ENCODE data around the gene SLC35C1. TPM values are rescaled to one million over a fixed set of nuclear protein-coding genes. Genes with fewer than 3 reads are reported as not detected.

Gene SLC35C1
- total RNA-seq, 1 experiment from 2014 or later: 10.4 TPM

DNA sequence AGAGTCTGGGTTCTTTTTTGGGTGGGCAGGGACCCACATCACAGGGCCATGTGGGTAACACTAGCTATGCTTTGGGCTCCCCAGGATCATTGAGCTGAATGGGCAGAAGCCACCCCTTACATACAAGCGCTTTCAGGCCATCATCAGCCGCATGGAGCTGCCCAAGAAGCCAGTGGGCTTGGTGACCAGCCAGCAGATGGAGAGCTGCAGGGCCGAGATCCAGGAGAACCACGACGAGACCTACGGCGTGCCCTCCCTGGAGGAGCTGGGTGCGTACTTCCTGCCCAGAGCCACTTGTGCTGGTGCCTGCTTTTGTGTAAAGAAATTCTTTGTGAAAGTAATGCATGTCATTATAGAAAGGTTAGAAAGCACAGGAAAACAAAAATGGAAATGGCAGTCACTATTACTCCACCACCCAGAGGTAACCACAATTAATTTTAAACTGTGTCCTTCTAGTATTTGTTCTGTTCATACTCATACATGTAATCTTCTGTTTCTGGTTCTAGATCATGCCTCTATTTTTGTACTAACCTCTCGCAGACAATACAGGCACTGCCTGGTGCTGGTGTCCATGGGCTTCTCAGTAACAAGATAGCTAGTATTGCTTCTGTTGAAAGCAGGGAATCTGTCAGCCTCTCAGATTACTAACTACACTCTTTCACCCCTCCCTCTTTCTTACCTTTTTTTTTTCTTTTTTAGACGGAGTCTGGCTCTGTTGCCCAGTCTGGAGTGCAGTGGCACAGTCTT is 56.0 kb downstream of the SLC35C1 start:
- no peak for TF ChIP-seq NR1H2 (CRISPR knock-in tag; IDR thresholded peaks at IDR 0.05)
- TF ChIP-seq, protein P1, sequence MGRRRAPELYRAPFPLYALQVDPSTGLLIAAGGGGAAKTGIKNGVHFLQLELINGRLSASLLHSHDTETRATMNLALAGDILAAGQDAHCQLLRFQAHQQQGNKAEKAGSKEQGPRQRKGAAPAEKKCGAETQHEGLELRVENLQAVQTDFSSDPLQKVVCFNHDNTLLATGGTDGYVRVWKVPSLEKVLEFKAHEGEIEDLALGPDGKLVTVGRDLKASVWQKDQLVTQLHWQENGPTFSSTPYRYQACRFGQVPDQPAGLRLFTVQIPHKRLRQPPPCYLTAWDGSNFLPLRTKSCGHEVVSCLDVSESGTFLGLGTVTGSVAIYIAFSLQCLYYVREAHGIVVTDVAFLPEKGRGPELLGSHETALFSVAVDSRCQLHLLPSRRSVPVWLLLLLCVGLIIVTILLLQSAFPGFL (CRISPR knock-in tag; IDR thresholded peaks at IDR 0.05; ENCODE audit: borderline replicate concordance): no peak
- TF ChIP-seq OVOL2 (CRISPR knock-in tag; IDR thresholded peaks at IDR 0.05; ENCODE audit: borderline replicate concordance): no peak
- TF ChIP-seq, protein P2, sequence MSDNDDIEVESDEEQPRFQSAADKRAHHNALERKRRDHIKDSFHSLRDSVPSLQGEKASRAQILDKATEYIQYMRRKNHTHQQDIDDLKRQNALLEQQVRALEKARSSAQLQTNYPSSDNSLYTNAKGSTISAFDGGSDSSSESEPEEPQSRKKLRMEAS (CRISPR knock-in tag; IDR thresholded peaks at IDR 0.05): no peak
- no peak for TF ChIP-seq TP53 (CRISPR knock-in tag; IDR thresholded peaks at IDR 0.05)
- ChIA-PET CTCF (interaction anchor here (1.1 to 5.3 kb wide), 4 partner anchors 9 to 156 kb away, joined by 3 to 48 read pairs (median 4); no protein-coding TSS in a partner anchor), POLR2A (no interaction called here)
- ATAC-seq (no peak), DNase-seq (ENCODE audit: low spot score) (no peak)
- no peak overlapping the region for H3K4me3 Mint-ChIP-seq
- no peak overlapping the region for H3K27ac Mint-ChIP-seq
- H3K4me1 Mint-ChIP-seq: peaks cover 19% of the 10 kb centered on the region
- H3K27me3 Mint-ChIP-seq (ENCODE audit: low read depth): no peaks in the 10 kb centered on the region
- H3K36me3 Mint-ChIP-seq: peaks cover 16% of the 10 kb centered on the region
- H3K9me3 Mint-ChIP-seq: no peaks in the 10 kb centered on the region

Other genes starting within 250 kb of the SLC35C1 start
- gene CHST1, start 139.5 kb upstream of the SLC35C1 start, total RNA-seq (2021): 2.4 to 2.6 TPM (median 2.4 TPM) in 3 replicates
- 14.4 to 18.3 TPM (median 16.8 TPM) in 3 replicates for gene CRY2, start 42.3 kb downstream of the SLC35C1 start, total RNA-seq (2021)
- gene MAPK8IP1, start 80.5 kb downstream of the SLC35C1 start, total RNA-seq (2021): 31.6 to 34.1 TPM (median 32.4 TPM) in 3 replicates
- 1.6 to 2.1 TPM (median 1.8 TPM) in 3 replicates for gene FREY1, start 102.1 kb downstream of the SLC35C1 start, total RNA-seq (2021)
- gene PEX16, start 112.7 kb downstream of the SLC35C1 start, total RNA-seq (2021): 35.8 to 39.3 TPM (median 36.0 TPM) in 3 replicates
- 124 to 132 TPM (median 126 TPM) in 3 replicates for gene LARGE2, start 117.5 kb downstream of the SLC35C1 start, total RNA-seq (2021)

Measured in WTC11 (cell line).